BLaER1 treated with 17β-estradiol and CSF1 and Interleukin-3, amounts not matched to agents 10 nM and 100 nM (cell line): ENCODE results near the gene CATSPERD.
A peak's percentile ranks its signal among the peaks of the same experiment; 100 is the strongest.

ENCODE experiments used
- H3K27ac ChIP-seq, 11 experiments: shearing (Covaris generic); formaldehyde crosslinking; 2 replicates each; pipeline ENCODE4 v1.8.1; 2022
- H3K27me3 ChIP-seq, 11 experiments: shearing (Covaris generic); formaldehyde crosslinking; 2 replicates each; pipeline ENCODE4 v1.8.1; 2022
- H3K36me3 ChIP-seq, 11 experiments: shearing (Covaris generic); formaldehyde crosslinking; 2 replicates each; pipeline ENCODE4 v1.8.1; 2022
- H3K4me1 ChIP-seq, 10 experiments: shearing (Covaris generic); formaldehyde crosslinking; 2 replicates each; pipeline ENCODE4 v1.8.1; 2022
- H3K4me2 ChIP-seq, 11 experiments: shearing (Covaris generic); formaldehyde crosslinking; 2 replicates each; pipeline ENCODE4 v1.8.1; 2022
- H3K4me3 ChIP-seq, 10 experiments: shearing (Covaris generic); formaldehyde crosslinking; 2 replicates each; pipeline ENCODE4 v1.8.1; 2022
- H3K9ac ChIP-seq, 11 experiments: shearing (Covaris generic); formaldehyde crosslinking; 2 replicates each; pipeline ENCODE4 v1.8.1; 2022
- H3K9me3 ChIP-seq, 11 experiments: shearing (Covaris generic); formaldehyde crosslinking; replicated peaks in 1 of 11; 2 replicates each; pipeline ENCODE4 v1.8.1; 2022
- H4K20me1 ChIP-seq, 11 experiments: shearing (Covaris generic); formaldehyde crosslinking; 2 replicates each; pipeline ENCODE4 v1.8.1; 2022
- Cebpa-rat ChIP-seq, 11 experiments: shearing (Covaris generic); IDR thresholded peaks; 2 replicates each; pipeline ENCODE4 v1.8.1; 2022

The CATSPERD gene

DNA sequence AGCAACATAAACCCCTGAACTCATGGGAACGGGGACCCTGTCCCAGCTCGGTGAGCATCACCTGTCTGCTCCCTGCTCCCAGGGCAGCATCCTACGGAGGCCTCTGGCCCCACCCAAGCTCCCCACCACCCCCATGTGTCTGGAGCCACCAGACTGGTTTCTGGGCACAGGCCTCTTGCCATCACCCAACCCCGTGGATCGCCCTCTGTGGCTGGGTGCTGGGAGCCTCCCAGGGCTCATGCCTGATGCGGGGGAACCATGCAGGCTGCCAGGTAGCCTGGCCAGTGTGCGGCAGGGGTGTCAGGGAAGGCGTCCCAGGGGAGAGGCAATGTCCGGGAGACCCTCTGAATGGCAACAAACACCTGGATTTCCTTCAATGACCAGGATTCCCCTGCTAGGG is 42.9 kb upstream of the CATSPERD start:
- Histone ChIP-seq H3K9ac (no peak overlapping the region), H4K20me1 (peaks cover 0 to 31% (median 4%) of the 10 kb centered on the region in 11 experiments; a peak in 8 of 22 replicates), H3K4me1 (peaks cover 15 to 23% (median 18%) of the 10 kb centered on the region in 10 experiments), H3K9me3 (no peaks in the 10 kb centered on the region), H3K27ac (no peak overlapping the region), H3K4me3 (no peak overlapping the region), H3K27me3 (no peaks in the 10 kb centered on the region), H3K36me3 (peaks cover 6 to 42% (median 15%) of the 10 kb centered on the region in 11 experiments; a peak in 18 of 22 replicates), H3K4me2 (no peak overlapping the region)
- no peak for TF ChIP-seq Cebpa-rat (IDR thresholded peaks at IDR 0.05)

GRCh38 chr19:5678071-5678718 is 42.2 kb upstream of the CATSPERD start:
- no peaks in the 10 kb centered on the region for H3K27me3 ChIP-seq
- peaks cover 0 to 36% (median 9%) of the 10 kb centered on the region in 11 experiments; a peak in 13 of 22 replicates for H3K36me3 ChIP-seq
- H3K27ac ChIP-seq, result no peak overlapping the region
- peaks cover 0 to 31% (median 4%) of the 10 kb centered on the region in 11 experiments; a peak in 7 of 22 replicates for H4K20me1 ChIP-seq
- H3K4me3 ChIP-seq, result no peak overlapping the region
- peaks cover 15 to 23% (median 18%) of the 10 kb centered on the region in 10 experiments for H3K4me1 ChIP-seq
- TF ChIP-seq Cebpa-rat (IDR thresholded peaks at IDR 0.05), result no peak
- H3K4me2 ChIP-seq, result no peak overlapping the region
- no peaks in the 10 kb centered on the region for H3K9me3 ChIP-seq
- H3K9ac ChIP-seq, result no peak overlapping the region

GRCh38 chr19:5679289-5680083 is 41.0 kb upstream of the CATSPERD start:
- no peaks in the 10 kb centered on the region for H3K27me3 ChIP-seq
- no peaks in the 10 kb centered on the region for H3K9me3 ChIP-seq
- peak overlapping the region; percentile 84 to 93 (median 92) for H3K9ac ChIP-seq
- peak overlapping the region; percentile 71 to 93 (median 87) for H3K27ac ChIP-seq
- TF ChIP-seq Cebpa-rat (IDR thresholded peaks at IDR 0.05), result no peak
- peak overlapping the region; percentile 85 to 100 (median 94) for H3K4me2 ChIP-seq
- peaks cover 15 to 23% (median 18%) of the 10 kb centered on the region in 10 experiments for H3K4me1 ChIP-seq
- H3K36me3 ChIP-seq, result peaks cover 0 to 36% (median 9%) of the 10 kb centered on the region in 11 experiments; a peak in 10 of 22 replicates
- H4K20me1 ChIP-seq, result peaks cover 0 to 31% (median 4%) of the 10 kb centered on the region in 11 experiments; a peak in 7 of 22 replicates
- H3K4me3 ChIP-seq, result peak overlapping the region; percentile 81 to 95 (median 90)

- peak overlapping the region; percentile 85 to 100 (median 94) for H3K4me2 ChIP-seq
- peaks cover 0 to 25% (median under 1%) of the 10 kb centered on the region in 11 experiments; a peak in 7 of 22 replicates for H4K20me1 ChIP-seq
- H3K9me3 ChIP-seq, result no peaks in the 10 kb centered on the region
- H3K9ac ChIP-seq, result peak overlapping the region; percentile 84 to 93 (median 92)
- H3K27me3 ChIP-seq, result no peaks in the 10 kb centered on the region
- H3K4me3 ChIP-seq, result peak overlapping the region; percentile 81 to 95 (median 90)
- peak overlapping the region; percentile 71 to 93 (median 87) for H3K27ac ChIP-seq
- peaks cover 15 to 23% (median 18%) of the 10 kb centered on the region in 10 experiments for H3K4me1 ChIP-seq
- no peak for TF ChIP-seq Cebpa-rat (IDR thresholded peaks at IDR 0.05)
- peaks cover 0 to 31% (median 9%) of the 10 kb centered on the region in 11 experiments; a peak in 10 of 22 replicates for H3K36me3 ChIP-seq
These were observed 40.4 kb upstream of the CATSPERD start for GRCh38 chr19:5680084-5680436.

GRCh38 chr19:5680437-5681368 is 39.7 kb upstream of the CATSPERD start, which contains the start of the genes HSD11B1L and MICOS13:
Gene HSD11B1L (plus strand): TSS chr19:5681027. CDS start chr19:5684833, 3,806 bp downstream.
Gene MICOS13 (minus strand): TSS chr19:5680516. CDS start chr19:5680486, 30 bp downstream.
- Histone ChIP-seq H3K9ac (peak within 1 kb of the TSS; percentile 84 to 93 (median 92)), H3K4me1 (peaks cover 16 to 23% (median 20%) of the 10 kb centered on the region in 10 experiments), H3K27ac (peak within 1 kb of the TSS; percentile 79 to 93 (median 88)), H3K4me2 (peak within 1 kb of the TSS; percentile 85 to 100 (median 96)), H3K27me3 (no peaks in the 10 kb centered on the region), H4K20me1 (peaks cover 0 to 20% (median 0%) of the 10 kb centered on the region in 11 experiments; a peak in 7 of 22 replicates), H3K4me3 (peak within 1 kb of the TSS; percentile 81 to 95 (median 90)), H3K36me3 (peaks cover 0 to 26% (median 9%) of the 10 kb centered on the region in 11 experiments; a peak in 10 of 22 replicates), H3K9me3 (no peaks in the 10 kb centered on the region)
- TF ChIP-seq Cebpa-rat (IDR thresholded peaks at IDR 0.05), result no peak

DNA sequence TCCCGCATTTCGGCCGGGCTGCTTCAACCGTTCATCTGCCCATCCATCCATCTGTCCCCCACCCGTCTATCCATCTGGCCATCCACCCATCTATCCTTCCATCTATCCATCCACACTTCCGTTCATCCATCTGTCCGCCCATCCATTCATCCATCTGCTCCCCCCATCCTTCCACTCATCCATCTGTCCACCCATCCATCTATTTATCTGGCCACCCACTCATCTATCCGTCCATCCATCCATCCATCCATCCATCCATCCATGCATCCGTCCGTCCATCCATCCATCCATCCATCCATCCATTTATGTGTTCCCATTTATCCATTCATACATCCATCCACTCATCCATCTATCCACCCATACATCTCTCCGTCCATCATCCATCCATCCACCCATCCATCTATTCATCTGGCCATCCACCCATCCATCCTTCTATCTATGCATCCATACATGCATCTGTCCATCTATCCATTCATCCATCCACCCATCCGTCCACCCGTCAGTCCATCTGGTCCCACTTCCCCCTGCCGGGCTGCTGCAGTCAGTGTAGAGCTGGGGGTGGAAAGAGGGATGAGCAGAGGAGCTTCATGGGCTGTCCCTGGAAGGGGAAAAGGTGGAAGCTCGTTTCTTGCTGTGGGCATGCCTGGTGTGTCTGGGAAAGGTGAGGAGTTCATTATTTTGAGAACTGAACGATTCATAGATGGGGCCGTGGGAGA is 38.9 kb upstream of the CATSPERD start:
- H3K4me1 ChIP-seq, result peaks cover 23 to 31% (median 27%) of the 10 kb centered on the region in 10 experiments
- peak overlapping the region; percentile 84 to 99 (median 94) for H3K4me2 ChIP-seq
- H3K4me3 ChIP-seq, result peak overlapping the region; percentile 81 to 95 (median 90)
- TF ChIP-seq Cebpa-rat (IDR thresholded peaks at IDR 0.05), result no peak
- H3K9me3 ChIP-seq, result no peaks in the 10 kb centered on the region
- peaks cover 0 to 18% (median 9%) of the 10 kb centered on the region in 11 experiments; a peak in 9 of 22 replicates for H3K36me3 ChIP-seq
- H3K27ac ChIP-seq, result peak overlapping the region in 3 of 11 experiments; percentile 91 to 93 (median 92); a peak in 3 of 22 replicates
- H3K27me3 ChIP-seq, result no peaks in the 10 kb centered on the region
- peak overlapping the region; percentile 84 to 93 (median 92); a peak in 18 of 22 replicates for H3K9ac ChIP-seq
- peaks cover 0 to 15% (median 0%) of the 10 kb centered on the region in 11 experiments; a peak in 3 of 22 replicates for H4K20me1 ChIP-seq

GRCh38 chr19:5682107-5682482 is 38.3 kb upstream of the CATSPERD start:
- Histone ChIP-seq H3K9me3 (no peaks in the 10 kb centered on the region), H3K9ac (no peak overlapping the region), H3K27me3 (no peaks in the 10 kb centered on the region), H3K4me2 (peak overlapping the region in 6 of 11 experiments; percentile 3 to 99 (median 90); a peak in 6 of 22 replicates), H3K27ac (no peak overlapping the region), H4K20me1 (peaks cover 0 to 12% (median 0%) of the 10 kb centered on the region in 11 experiments; a peak in 3 of 22 replicates), H3K4me3 (no peak overlapping the region), H3K4me1 (peaks cover 23 to 31% (median 27%) of the 10 kb centered on the region in 10 experiments), H3K36me3 (peaks cover 0 to 12% (median 9%) of the 10 kb centered on the region in 11 experiments; a peak in 9 of 22 replicates)
- TF ChIP-seq Cebpa-rat (IDR thresholded peaks at IDR 0.05), result no peak
